Liver (tissue), 9 donors: ENCODE data around the gene ZNF565. TPM values are rescaled to one million over a fixed set of nuclear protein-coding genes. Genes with fewer than 3 reads are reported as not detected.

Source experiments
- DNase-seq: peaks from one replicate; pipeline ENCODE4 v3.0.0-alpha.2; 2017; ENCODE audit warnings: low spot score
- H3K27ac ChIP-seq, 2 donors: one replicate each; pipeline ENCODE4 v1.7.0; 2013; ENCODE audit warnings: inconsistent platforms in 2 of 2, low read length in 2 of 2, control low read depth in 1 of 2, low read depth in 1 of 2, mild to moderate bottlenecking in 1 of 2
- H3K27me3 ChIP-seq, 4 donors: one replicate each; pipeline versions ENCODE4 v1.6.1 to v1.7.0; 2013; ENCODE audit warnings: low read length in 3 of 4, inconsistent platforms in 1 of 4, mild to moderate bottlenecking in 1 of 4, moderate library complexity in 1 of 4; ENCODE audit not compliant: control insufficient read depth in 4 of 4, insufficient read depth in 4 of 4
- H3K36me3 ChIP-seq, 4 donors: one replicate each; pipeline versions ENCODE4 v1.6.1 to v1.7.0; 2013; ENCODE audit warnings: low read length in 3 of 4, mild to moderate bottlenecking in 3 of 4, low read depth in 1 of 4, moderate library complexity in 1 of 4; ENCODE audit not compliant: control insufficient read depth in 4 of 4, insufficient read depth in 3 of 4
- H3K4me1 ChIP-seq, 4 donors: one replicate each; pipeline versions ENCODE4 v1.6.1 to v1.7.0; 2013; ENCODE audit warnings: low read length in 3 of 4, mild to moderate bottlenecking in 3 of 4, moderate library complexity in 1 of 4; ENCODE audit not compliant: control insufficient read depth in 4 of 4, insufficient read depth in 4 of 4
- H3K4me3 ChIP-seq, 3 donors: one replicate each; pipeline versions ENCODE4 v1.6.1 to v1.7.0; 2013; ENCODE audit warnings: low read length in 3 of 3, control low read depth in 1 of 3, low read depth in 1 of 3, mild to moderate bottlenecking in 1 of 3
- H3K9ac ChIP-seq, 2 donors: one replicate each; pipeline ENCODE4 v1.7.0; 2013; ENCODE audit warnings: low read length in 2 of 2, mild to moderate bottlenecking in 2 of 2, moderate library complexity in 2 of 2, control low read depth in 1 of 2, low read depth in 1 of 2
- H3K9me3 ChIP-seq, 4 donors: one replicate each; pipeline versions ENCODE4 v1.6.1 to v1.7.0; 2013; ENCODE audit warnings: low read length in 3 of 4; ENCODE audit not compliant: control insufficient read depth in 4 of 4
- HNF4A ChIP-seq, 2 donors: conservative IDR thresholded peaks; 2 replicates each; pipeline ENCODE4 v1.6.1; 2016; ENCODE audit warnings: antibody characterized with exemption in 2 of 2, mild to moderate bottlenecking in 2 of 2
- HNF4G ChIP-seq: IDR thresholded peaks from 2 replicates; pipeline ENCODE4 v1.6.1; 2016; ENCODE audit warnings: antibody characterized with exemption
- SP1 ChIP-seq: IDR thresholded peaks from 2 replicates; pipeline ENCODE4 v1.6.1; 2018; ENCODE audit warnings: antibody characterized with exemption, mild to moderate bottlenecking
- YY1 ChIP-seq: IDR thresholded peaks from 2 replicates; pipeline ENCODE4 v1.6.1; 2016; ENCODE audit warnings: antibody characterized with exemption, mild to moderate bottlenecking
- ZBTB33 ChIP-seq: IDR thresholded peaks from 2 replicates; pipeline ENCODE4 v1.6.1; 2016; ENCODE audit warnings: antibody characterized with exemption
- WGBS: extraction: QIAGEN DNeasy Blood & Tissue Kit; methylation state at CpG from one replicate; pipeline ENCODE4 v1.1.7; 2013; 5-methylcytosine and 5-hydroxymethylcytosine counted together
- polyA plus RNA-seq, 2 donors: library from polyadenylated mRNA; stranded (reverse) in 1 of 2; unstranded in 1 of 2; fragments of 200-250 nt in 1 of 2; fragments of >200 nt in 1 of 2; fragmentation: Nextera tagmentation in 1 of 2; extraction: Ambion mirVana in 1 of 2; gene quantifications; one replicate each; pipeline versions ENCODE4 v1.2.1 to v1.2.3, GENCODE V29; 2013 to 2015
- total RNA-seq, 2 donors: library from RNA; depleted of rRNA; stranded (reverse); fragments of >200 nt; gene quantifications; one replicate each; pipeline ENCODE4 v1.2.3, GENCODE V29; 2014
- TF ChIP-seq, protein P1 (sequence below): fragments of 150-350 bp; IDR thresholded peaks from 2 replicates; pipeline ENCODE4 v1.5.1; 2017; ENCODE audit warnings: improper control_type of control experiment, low read depth, low read length; ENCODE audit not compliant: missing input control
- donor health status: healthy.
- donor health status: healthy.
- donor health status: healthy.
- donor health status: healthy.
- donor health status: healthy.

Gene ZNF565
- total and polyA plus RNA-seq, 4 donors = 0.95 to 4.9 (median 2.2) TPM

- H3K4me3 ChIP-seq = no peak overlapping the region
- no peaks in the 10 kb centered on the region for H3K9me3 ChIP-seq
- no peaks in the 10 kb centered on the region for H3K27me3 ChIP-seq
- 94% methylated on average over 9 of the region's 9 CpGs for WGBS
- peaks cover 4 to 14% (median 8%) of the 10 kb centered on the region in 4 donors for H3K4me1 ChIP-seq
- H3K36me3 ChIP-seq = peaks cover 16 to 40% (median 32%) of the 10 kb centered on the region in 4 donors
- DNase-seq = no peak
- TF ChIP-seq HNF4G = no peak
- no peak overlapping the region for H3K9ac ChIP-seq
- no peak overlapping the region for H3K27ac ChIP-seq
Measured at GRCh38 chr19:36142496-36142895, 72.0 kb downstream of the ZNF565 start.

- Histone ChIP-seq H3K36me3 (peaks cover 16 to 37% (median 30%) of the 10 kb centered on the region in 4 donors), H3K4me3 (no peak overlapping the region), H3K27me3 (no peaks in the 10 kb centered on the region), H3K27ac (no peak overlapping the region), H3K4me1 (peaks cover 4 to 14% (median 8%) of the 10 kb centered on the region in 4 donors), H3K9me3 (no peaks in the 10 kb centered on the region), H3K9ac (no peak overlapping the region)
- 97% methylated on average over 14 of the region's 14 CpGs for WGBS
- TF ChIP-seq HNF4A (conservative IDR thresholded peaks at IDR 0.05) = no peak
- no peak for DNase-seq
Measured at GRCh38 chr19:36142046-36142445, 72.4 kb downstream of the ZNF565 start.

DNA sequence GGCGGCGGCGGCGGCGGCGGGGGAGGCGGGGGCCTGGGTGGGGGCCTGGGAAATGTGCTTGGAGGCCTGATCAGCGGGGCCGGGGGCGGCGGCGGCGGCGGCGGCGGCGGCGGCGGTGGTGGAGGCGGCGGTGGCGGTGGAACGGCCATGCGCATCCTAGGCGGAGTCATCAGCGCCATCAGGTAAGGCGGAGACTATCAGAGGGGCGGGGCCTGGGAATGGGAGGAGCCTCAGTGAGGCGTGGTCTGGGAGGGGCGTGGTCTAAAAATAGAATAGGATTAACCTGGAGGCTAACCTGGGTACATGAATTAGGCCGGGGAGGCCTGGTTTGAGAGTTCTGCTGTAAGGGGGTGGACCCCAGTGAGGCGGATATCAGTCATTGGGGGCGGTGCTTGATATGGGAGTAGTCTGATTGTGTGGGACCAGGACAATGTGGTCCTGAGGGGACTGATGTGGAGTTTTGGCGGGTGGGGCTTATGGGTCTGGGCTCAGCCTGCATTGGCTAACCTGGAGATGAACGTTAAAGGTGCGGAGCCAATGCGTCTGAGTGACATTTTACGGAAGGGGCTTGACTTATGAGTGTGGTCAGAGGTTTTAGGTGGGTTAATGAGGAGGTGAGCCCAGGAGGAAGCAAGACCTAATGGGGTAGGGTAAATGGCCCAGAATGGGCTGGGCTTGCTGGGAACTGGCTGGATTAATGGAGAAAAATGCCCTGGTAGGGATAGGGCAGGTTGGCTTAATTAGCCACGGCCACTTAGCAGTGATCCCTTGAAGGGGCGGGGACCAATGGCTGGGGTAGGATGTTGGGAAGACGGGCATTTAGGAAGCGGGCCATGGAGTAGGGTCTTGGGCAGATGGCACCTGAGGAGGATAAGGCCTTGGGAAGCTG is 73.2 kb downstream of the ZNF565 start:
- H3K9me3 ChIP-seq = no peaks in the 10 kb centered on the region
- no peaks in the 10 kb centered on the region for H3K27me3 ChIP-seq
- peak overlapping the region; percentile 98 to 99 for H3K27ac ChIP-seq
- peak; percentile 93 for DNase-seq
- peaks cover 4 to 14% (median 8%) of the 10 kb centered on the region in 4 donors for H3K4me1 ChIP-seq
- 24% methylated on average over 42 of the region's 42 CpGs for WGBS
- H3K4me3 ChIP-seq = peak overlapping the region in 2 of 3 donors; percentile 93 to 98
- TF ChIP-seq ZBTB33 (no peak), YY1 (peak; percentile 88), SP1 (peak; percentile 14)
- TF ChIP-seq, protein P1, sequence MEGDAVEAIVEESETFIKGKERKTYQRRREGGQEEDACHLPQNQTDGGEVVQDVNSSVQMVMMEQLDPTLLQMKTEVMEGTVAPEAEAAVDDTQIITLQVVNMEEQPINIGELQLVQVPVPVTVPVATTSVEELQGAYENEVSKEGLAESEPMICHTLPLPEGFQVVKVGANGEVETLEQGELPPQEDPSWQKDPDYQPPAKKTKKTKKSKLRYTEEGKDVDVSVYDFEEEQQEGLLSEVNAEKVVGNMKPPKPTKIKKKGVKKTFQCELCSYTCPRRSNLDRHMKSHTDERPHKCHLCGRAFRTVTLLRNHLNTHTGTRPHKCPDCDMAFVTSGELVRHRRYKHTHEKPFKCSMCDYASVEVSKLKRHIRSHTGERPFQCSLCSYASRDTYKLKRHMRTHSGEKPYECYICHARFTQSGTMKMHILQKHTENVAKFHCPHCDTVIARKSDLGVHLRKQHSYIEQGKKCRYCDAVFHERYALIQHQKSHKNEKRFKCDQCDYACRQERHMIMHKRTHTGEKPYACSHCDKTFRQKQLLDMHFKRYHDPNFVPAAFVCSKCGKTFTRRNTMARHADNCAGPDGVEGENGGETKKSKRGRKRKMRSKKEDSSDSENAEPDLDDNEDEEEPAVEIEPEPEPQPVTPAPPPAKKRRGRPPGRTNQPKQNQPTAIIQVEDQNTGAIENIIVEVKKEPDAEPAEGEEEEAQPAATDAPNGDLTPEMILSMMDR = no peak
- no peak overlapping the region for H3K9ac ChIP-seq
- H3K36me3 ChIP-seq = peaks cover 13 to 29% (median 22%) of the 10 kb centered on the region in 4 donors
